H1 (cell line): ENCODE data around the gene FOXL2. TPM values are rescaled to one million over a fixed set of nuclear protein-coding genes. Genes with fewer than 3 reads are reported as not detected.

ENCODE experiments used
- GTF2F1 ChIP-seq: IDR thresholded peaks from 2 replicates; pipeline ENCODE4 v1.6.1; 2012; ENCODE audit warnings: low read depth, low read length, improper control_type of control experiment, borderline replicate concordance
- KDM1A ChIP-seq: fragments of 200-600, 300-600 bp; sonication (generic); IDR thresholded peaks from 2 replicates; pipeline ENCODE4 v1.7.1; 2016; ENCODE audit warnings: mild to moderate bottlenecking, low read length, borderline replicate concordance
- NRF1 ChIP-seq: IDR thresholded peaks from 2 replicates; pipeline ENCODE4 v1.6.1; 2011; ENCODE audit warnings: mild to moderate bottlenecking, low read depth, low read length, improper control_type of control experiment
- SP1 ChIP-seq: IDR thresholded peaks from 2 replicates; pipeline ENCODE4 v1.6.1; 2011; ENCODE audit warnings: low read depth, low read length
- polyA plus RNA-seq, 7 experiments: library from polyadenylated mRNA; depleted of rRNA in 3 of 7; stranded (reverse) in 5 of 7; unstranded in 2 of 7; fragments of >200 nt in 5 of 7; fragments of 200-250 nt in 2 of 7; gene quantifications; 1 replicate in 5 of 7; 2 replicates in 1 of 7; 4 replicates in 1 of 7; pipeline versions ENCODE4 v1.2.1 to v1.2.3, GENCODE V29; 2011 to 2013; ENCODE audit warnings: missing spikeins in 2 of 7, mixed read lengths in 2 of 7
- total RNA-seq: library from RNA; stranded (reverse); fragmentation: NEBNext Ultra II Directional; extraction: Animal tissue kit (Norgen Biotek cat#: 25700); gene quantifications from 2 replicates; pipeline ENCODE4 v1.2.1, GENCODE V29; 2021
- TF ChIP-seq, protein P1 (sequence below): fragments of 300-600 bp; sonication (generic); IDR thresholded peaks from 2 replicates; pipeline ENCODE4 v1.7.1; 2012; ENCODE audit warnings: low read length, moderate library complexity, mild to moderate bottlenecking, inconsistent platforms; ENCODE audit not compliant: insufficient replicate concordance

FOXL2 gene
- total and polyA plus RNA-seq, 2 of the 8 experiments (the other 6 are each of a cell fraction or from before 2014, with no cell fraction given): 0.59 to 2.4 TPM

DNA sequence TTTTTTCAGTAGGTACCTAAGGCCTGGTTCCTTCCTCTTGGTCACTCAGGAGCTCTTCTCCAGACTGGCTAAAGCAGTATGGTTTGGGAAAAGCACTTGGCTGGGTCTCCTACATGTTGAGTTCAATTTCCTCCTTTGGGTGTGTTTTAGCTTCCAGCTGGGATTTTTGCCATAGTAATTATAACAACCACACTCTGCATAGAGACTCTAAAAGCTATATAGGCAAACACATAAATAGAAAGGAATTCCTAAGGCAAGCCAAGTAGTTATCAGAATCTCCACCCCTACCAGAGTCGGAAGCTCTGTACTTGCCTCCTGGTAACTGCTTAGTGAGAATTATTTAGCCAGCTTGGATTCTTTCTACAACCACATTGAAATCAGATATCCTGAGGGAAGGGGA, 48.6 kb downstream of the FOXL2 start (continued):
- TF ChIP-seq, protein P1, sequence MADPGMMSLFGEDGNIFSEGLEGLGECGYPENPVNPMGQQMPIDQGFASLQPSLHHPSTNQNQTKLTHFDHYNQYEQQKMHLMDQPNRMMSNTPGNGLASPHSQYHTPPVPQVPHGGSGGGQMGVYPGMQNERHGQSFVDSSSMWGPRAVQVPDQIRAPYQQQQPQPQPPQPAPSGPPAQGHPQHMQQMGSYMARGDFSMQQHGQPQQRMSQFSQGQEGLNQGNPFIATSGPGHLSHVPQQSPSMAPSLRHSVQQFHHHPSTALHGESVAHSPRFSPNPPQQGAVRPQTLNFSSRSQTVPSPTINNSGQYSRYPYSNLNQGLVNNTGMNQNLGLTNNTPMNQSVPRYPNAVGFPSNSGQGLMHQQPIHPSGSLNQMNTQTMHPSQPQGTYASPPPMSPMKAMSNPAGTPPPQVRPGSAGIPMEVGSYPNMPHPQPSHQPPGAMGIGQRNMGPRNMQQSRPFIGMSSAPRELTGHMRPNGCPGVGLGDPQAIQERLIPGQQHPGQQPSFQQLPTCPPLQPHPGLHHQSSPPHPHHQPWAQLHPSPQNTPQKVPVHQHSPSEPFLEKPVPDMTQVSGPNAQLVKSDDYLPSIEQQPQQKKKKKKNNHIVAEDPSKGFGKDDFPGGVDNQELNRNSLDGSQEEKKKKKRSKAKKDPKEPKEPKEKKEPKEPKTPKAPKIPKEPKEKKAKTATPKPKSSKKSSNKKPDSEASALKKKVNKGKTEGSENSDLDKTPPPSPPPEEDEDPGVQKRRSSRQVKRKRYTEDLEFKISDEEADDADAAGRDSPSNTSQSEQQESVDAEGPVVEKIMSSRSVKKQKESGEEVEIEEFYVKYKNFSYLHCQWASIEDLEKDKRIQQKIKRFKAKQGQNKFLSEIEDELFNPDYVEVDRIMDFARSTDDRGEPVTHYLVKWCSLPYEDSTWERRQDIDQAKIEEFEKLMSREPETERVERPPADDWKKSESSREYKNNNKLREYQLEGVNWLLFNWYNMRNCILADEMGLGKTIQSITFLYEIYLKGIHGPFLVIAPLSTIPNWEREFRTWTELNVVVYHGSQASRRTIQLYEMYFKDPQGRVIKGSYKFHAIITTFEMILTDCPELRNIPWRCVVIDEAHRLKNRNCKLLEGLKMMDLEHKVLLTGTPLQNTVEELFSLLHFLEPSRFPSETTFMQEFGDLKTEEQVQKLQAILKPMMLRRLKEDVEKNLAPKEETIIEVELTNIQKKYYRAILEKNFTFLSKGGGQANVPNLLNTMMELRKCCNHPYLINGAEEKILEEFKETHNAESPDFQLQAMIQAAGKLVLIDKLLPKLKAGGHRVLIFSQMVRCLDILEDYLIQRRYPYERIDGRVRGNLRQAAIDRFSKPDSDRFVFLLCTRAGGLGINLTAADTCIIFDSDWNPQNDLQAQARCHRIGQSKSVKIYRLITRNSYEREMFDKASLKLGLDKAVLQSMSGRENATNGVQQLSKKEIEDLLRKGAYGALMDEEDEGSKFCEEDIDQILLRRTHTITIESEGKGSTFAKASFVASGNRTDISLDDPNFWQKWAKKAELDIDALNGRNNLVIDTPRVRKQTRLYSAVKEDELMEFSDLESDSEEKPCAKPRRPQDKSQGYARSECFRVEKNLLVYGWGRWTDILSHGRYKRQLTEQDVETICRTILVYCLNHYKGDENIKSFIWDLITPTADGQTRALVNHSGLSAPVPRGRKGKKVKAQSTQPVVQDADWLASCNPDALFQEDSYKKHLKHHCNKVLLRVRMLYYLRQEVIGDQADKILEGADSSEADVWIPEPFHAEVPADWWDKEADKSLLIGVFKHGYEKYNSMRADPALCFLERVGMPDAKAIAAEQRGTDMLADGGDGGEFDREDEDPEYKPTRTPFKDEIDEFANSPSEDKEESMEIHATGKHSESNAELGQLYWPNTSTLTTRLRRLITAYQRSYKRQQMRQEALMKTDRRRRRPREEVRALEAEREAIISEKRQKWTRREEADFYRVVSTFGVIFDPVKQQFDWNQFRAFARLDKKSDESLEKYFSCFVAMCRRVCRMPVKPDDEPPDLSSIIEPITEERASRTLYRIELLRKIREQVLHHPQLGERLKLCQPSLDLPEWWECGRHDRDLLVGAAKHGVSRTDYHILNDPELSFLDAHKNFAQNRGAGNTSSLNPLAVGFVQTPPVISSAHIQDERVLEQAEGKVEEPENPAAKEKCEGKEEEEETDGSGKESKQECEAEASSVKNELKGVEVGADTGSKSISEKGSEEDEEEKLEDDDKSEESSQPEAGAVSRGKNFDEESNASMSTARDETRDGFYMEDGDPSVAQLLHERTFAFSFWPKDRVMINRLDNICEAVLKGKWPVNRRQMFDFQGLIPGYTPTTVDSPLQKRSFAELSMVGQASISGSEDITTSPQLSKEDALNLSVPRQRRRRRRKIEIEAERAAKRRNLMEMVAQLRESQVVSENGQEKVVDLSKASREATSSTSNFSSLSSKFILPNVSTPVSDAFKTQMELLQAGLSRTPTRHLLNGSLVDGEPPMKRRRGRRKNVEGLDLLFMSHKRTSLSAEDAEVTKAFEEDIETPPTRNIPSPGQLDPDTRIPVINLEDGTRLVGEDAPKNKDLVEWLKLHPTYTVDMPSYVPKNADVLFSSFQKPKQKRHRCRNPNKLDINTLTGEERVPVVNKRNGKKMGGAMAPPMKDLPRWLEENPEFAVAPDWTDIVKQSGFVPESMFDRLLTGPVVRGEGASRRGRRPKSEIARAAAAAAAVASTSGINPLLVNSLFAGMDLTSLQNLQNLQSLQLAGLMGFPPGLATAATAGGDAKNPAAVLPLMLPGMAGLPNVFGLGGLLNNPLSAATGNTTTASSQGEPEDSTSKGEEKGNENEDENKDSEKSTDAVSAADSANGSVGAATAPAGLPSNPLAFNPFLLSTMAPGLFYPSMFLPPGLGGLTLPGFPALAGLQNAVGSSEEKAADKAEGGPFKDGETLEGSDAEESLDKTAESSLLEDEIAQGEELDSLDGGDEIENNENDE: no peak
- TF ChIP-seq KDM1A (no peak), GTF2F1 (no peak), NRF1 (no peak), SP1 (no peak)
- TF ChIP-seq, all 59 proteins: peak for 0
